HG02588 (cell line): ENCODE results near the gene WHRN.

Source experiments
- ATAC-seq: cut with Tn5 transposase; IDR thresholded peaks from one replicate; pipeline ENCODE4 v1.9.1; 2021; ENCODE audit warnings: mild to moderate bottlenecking, moderate library complexity; ENCODE audit not compliant: unreplicated experiment

WHRN gene

DNA sequence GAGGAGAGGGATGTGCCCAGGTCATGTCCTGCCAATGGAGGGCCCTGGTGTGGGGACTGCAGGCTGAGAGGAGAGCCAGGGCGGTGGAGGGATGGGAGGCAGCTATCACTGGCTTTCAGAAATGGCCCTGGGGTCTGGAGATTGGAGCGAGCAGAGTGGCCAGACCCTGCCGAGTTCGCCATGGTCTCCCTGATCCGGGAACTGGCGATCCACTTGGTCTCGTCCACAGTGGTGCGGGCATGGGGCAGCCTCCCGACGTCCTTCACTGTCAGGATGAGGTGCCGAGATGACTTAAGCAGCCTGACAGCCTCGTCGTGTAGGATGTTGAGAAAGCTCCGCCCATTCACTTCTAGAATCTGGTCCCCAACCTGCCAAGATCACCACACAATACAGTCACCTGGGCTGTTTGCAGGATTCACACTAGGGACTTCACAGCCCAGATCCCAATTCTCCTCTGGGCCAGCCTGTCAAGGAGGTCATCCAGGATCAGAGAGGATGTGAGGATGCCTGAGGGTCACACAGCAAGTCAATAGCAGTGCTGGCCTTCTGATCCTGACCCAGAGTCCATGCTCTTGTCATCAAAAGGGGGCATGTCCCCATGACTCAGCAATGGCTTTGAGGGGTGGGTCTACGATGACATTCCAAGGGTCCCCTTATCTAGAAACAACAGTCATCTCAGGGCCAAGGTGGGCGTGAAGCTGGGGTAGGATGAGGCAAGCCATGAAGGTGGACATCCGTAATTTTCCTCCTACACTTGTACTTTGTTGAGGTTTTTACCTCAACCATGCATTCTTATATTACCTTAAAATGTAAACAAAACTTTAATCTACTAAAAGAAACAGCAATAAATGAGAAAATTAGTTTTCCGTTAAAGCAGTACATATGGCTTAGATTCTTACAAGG is 79.0 kb downstream of the WHRN start:
- no peak for ATAC-seq

DNA sequence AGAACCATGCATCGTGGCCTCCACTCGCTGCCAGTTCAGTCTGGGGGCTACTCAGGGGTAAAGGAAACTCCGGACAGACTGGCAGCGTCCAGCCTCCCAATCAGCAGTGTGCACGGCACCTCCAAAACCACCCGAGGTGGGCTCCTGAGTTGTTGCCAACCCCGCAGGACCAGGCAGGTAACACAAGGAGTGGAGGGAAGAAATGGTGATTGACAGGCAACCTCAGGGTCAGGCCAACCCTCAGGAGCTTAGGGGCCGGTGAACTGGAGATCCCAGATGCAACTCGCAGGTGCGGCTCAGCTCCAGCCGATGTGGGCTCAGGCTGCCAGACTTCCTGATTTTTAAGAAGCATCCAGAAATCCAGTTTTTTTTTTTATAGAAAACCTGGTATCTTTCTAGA is 80.1 kb downstream of the WHRN start:
- ATAC-seq = no peak

DNA sequence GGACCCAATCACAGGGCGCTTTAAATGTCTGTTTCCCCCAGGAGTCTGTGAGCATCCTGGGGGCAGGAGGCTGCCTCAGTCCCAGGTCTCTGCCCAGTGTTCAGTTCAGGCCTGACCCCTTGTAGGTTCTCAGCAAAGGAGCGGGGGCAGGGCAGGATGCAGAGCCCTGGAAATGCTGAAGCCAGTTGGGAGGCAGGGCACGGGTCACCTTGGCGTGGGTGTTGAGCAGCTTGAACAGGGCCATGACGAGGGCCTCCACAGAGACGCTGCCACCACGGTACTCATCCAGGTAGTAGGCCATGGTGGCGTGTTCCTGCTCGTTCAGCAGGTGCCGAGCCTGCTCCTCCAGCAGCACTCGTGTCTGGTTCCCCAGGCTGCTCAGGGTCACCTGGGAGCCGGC is 81.1 kb downstream of the WHRN start:
- no peak for ATAC-seq

DNA sequence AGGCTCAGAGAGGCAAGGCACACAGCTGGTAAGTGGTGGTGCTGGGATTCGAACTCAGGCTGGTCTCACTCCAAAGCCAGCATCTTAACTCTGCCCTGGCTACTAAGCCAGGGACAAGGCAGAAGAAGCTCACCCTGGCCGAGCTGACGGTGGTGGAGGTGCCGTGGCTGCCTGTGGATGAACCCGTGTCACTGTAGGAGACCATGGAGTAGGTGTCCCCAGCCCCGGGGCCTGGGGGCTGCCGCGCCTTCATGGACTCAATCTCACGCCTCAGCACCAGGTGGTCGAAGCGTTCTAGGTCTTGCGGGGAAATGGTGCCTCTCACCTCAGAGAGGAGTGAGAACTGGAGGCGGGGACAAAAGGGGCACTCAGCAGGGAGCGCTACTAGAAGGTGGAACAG is 82.1 kb downstream of the WHRN start:
- ATAC-seq = no peak

DNA sequence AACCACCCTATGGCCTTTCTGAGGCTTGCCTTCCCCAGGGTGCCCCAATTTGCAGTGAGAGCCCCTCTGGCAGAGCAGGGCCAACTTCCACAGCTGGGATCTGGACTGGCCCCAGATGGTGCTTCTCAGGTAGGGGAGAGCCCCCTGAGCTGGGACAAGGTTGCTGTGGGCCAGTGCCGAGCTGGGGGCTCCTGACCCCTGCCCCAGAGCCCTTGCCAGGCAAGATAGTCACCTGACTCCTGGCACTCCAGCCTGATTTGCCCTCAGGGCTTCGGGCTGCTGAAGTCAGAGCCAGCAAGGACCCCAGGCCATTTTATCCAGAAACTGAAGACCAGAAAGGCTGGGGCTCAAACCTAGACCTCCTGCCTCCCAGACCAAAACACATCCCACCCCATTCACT is 84.1 kb downstream of the WHRN start:
- ATAC-seq = no peak

DNA sequence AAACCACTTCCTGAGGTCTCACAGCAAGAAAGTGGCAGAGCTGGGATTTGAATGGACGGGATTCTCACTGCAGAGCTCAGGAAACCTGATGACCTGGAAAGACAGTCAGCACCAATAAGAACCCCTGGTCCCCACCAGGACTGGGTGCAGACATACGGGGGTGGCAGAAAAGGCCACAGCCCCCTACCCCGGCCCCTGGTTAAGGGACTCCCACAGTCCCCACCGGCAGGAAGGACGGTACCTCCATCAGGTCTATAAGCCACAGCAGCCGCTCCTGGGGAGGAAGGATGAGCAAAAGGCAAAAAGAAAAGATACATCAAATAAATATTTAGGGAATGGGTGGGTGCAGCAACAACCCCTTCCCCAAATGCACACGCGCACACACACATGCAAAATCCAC is 85.5 kb downstream of the WHRN start:
- ATAC-seq = no peak

DNA sequence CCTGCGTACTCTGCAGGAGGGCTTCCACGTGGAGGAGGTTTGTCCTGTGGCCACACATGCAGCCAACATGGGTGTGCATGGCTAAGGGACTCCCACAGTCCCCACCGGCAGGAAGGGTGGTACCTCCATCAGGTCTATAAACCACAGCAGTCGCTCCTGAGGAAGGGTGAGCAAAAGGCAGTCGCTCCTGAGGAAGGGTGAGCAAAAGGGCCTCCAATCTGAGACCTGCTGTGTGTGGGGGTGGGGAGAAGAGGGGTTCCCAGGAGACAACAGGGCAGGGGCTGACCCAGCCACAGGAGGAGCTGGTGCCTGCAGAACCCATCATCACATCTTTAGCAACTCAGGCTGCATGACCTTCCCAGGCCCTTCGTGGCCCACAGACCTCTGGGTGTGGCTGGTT is 87.2 kb downstream of the WHRN start:
- ATAC-seq = no peak

DNA sequence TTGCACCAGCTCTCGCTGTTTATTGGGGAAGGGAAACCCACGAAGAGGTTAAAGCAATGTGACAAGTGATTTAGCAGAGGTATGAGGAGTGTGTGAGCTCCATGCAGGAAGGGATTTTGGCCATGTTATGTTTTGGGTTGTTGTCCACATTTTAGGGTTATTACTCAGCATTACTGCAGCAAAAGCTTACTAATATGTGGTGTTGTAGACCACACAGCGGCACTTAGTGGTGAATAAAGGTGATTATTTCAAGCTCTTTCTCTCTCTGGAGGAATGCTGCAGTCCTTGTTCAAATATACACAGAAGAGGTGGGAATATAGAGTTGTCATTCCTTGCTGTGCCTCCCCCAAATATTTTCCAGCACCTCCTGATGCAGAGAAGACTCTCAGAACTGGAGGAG is 87.8 kb downstream of the WHRN start:
- ATAC-seq = no peak

DNA sequence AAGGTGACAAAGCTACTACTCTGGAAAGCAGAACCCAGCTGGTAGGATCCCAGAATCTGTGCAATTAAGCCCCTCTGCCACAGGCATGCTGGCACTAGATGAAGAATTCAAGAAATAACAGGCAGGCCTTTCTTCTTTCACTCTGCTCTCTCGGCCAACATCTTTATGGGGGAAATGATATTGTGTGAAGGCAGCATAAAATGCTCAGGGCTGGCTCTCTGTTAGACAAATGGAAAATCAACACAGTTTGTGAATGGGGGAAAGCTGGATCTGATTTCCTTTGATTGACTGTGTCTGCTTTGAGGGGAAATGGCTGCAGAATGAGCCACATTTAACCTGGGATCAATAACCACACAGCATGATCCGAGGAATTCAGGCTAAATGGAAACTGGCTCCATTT is 88.4 kb downstream of the WHRN start:
- ATAC-seq = no peak

DNA sequence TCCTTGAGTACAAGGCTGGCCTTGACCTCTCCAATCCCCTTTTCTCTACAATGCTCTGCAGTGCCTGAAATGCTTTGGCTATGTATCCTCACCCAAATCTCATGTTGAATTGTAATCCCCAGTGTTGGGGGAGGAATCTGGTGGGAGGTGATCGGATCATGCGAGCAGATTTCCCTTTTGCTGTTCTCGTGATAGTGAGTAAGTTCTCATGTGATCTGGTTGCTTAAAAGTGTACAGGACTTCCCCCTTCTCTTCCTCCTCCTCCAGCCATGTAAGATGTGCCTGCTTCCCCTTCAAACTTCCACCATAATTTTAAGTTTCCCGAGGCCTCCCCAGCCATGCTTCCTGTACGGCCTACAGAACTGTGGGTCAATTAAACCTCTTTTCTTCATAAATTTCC is 89.0 kb downstream of the WHRN start:
- no peak for ATAC-seq

DNA sequence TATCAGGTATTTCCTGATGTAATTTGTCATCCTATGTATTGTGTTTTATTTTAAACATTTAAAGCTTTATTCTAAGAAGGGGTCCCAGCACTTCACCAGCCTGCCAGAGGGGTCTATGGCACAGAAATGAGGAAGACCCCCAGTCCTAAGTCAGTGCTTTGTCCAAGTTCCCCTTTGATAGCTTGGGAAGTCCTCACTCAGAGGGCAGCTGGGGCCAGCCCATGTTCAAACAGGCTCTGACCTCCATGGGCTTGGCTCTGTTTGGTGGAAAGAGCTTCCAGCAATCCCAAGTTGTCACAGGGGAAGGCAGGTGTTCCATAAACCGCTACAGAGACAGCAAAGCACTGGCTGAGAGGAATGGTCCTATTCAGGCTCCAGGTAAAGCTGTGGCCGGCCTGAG is 90.9 kb downstream of the WHRN start:
- ATAC-seq = no peak

DNA sequence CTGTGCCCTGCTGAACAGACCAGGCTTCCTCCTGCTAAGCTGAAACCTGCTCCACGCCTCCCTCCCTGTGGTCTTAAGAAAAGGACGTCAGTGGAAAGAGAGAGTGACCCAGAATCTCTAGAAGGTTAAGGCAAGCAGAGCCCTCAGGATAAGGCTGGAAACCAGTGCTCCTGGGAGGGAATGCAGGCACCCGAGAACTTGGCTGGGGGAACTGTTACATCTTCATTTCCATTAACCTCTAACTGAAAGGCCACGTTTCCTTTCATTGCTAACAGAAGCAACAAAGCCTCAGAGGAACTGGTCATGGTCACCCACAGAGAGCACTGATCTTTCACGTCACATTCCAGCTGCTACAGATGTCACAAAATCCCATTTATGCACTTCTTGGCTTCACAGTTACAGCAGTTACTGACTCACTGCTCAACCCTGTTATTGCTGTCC is 91.4 kb downstream of the WHRN start:
- ATAC-seq = no peak

DNA sequence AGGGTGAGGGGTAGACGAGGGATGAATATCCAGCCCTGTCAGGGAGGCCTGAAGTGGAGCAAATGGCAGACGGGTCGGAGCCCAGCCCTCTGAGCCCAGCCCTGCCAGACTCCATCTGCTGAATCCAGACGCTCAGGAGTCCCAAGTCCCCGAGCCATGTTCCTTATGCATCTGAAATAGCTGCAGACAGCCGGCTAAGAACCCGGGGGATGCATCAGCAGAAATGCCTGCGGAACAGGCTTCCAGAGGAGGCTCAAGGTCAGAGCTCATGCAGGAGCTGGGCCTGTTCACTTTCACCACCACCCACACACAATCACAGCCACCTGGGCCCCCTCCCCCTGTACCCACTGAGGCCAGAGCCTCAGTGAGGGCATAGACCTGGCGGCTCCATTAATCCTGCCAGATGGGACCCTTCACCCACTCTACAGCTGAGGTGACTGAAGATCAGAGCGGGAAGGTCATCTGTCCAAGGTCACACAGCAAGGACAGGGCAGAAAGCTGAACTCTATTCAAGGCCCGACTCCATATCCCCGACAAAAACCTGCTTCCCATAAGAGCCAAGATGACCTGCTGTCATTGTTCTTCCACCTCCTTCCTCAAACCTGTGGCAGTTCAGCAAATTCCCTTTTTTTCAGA is 93.1 kb downstream of the WHRN start:
- ATAC-seq = no peak

DNA sequence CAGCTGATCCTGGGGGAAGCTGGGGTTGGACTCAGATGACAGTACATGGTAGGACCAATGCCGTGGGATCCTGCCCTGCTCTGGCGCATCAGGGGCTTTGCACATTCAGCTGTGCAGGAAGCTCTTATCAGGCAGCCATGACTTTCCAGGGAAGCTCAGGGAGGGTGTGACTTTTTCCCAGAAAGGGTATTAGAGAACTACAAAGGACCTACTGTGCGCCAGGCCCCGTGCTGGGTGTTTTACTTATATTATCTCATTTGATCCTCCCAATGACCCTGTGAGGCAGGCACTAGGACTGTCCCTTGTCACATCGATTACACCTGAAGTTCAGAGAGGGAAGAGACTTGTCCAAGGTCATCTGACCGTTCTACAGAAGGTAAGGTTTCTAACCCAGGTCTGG is 93.8 kb downstream of the WHRN start:
- ATAC-seq = no peak

DNA sequence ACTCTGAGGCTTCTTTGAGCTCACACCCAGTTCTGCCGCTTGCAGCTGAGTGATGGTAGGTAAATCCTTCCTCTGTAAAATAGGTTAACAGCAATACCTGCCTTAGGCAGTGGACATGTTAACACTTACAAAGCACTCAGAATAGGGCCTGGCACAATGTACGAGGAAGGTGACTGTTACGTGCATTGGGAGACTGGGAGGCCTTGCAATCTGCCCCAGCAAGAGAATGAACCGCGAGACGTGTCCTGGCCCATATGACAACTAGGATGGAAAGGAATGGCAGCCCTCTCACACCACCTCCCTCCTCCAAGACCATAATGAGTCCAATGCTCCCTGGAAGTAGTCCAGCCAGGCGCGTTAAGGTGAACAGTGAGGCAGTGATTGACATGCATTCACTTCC is 94.4 kb downstream of the WHRN start:
- no peak for ATAC-seq

DNA sequence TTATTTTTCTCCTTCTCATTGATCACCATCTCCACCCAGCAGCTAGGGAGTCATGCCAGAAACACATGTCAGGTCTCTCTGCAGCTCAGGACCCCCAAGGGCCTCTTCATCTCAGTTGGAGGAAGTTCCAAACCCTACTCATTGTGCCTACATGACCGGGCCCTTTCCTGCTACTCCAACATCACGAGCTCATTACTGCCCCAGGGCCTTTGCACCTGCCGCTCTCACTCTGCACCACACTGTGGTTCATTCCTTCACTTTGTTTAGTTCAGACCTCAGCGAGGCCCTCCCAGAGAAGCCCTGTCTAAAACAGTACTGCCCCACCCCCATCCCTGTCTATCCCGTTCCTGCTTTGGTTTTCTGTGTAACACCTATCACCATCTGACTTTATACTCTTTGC is 95.4 kb downstream of the WHRN start:
- ATAC-seq = no peak

DNA sequence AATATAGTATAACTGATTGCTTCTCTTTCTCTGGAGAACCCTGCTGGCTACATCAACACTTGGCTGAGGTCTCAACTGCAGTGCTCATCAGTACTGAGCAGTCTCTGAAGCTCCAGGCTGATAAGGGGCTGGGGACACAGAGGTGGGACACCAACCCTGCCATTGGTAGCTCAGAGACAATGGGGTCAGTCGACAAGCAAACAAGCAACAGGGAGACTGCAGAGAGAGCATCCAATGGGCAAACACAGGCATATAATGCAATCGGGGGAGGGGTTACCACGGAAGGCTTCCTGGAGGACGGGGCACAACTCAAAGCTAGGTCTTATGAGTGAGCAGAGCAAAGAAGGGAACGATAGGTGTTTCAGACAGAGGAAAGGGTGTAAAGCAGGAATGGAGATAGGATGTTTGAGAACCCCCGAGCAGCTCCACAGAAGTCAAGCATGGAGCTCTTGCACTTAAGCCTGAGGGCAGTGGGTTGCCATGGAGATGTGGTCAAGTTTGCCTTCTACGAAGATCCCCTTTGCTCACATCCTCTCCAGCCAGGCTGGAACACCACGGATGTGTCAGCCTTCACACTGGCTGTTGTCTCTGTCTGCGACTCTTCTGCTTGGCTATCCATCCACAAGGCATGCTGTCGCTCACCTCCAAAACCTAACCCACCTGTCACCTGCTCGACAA is 96.0 kb downstream of the WHRN start:
- no peak for ATAC-seq

DNA sequence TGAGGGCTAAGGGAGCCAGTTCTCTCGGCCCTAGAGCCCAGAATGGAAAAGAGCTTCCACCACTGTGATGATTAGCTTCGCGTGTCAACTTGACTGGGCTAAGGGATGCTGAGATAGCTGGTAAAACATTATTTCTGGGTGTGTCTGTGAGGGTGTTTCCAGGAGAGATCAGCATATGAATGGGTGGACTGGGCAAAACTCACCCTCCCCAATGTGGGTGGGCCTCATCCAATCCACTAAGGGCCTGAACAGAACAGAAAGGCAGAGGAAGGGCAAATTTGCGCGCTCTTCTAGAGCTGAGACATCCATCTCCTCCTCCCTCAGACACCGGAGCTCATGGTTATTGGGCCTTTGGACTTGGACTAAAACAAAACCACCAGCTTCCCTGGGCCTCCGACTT is 96.6 kb downstream of the WHRN start:
- ATAC-seq = no peak

DNA sequence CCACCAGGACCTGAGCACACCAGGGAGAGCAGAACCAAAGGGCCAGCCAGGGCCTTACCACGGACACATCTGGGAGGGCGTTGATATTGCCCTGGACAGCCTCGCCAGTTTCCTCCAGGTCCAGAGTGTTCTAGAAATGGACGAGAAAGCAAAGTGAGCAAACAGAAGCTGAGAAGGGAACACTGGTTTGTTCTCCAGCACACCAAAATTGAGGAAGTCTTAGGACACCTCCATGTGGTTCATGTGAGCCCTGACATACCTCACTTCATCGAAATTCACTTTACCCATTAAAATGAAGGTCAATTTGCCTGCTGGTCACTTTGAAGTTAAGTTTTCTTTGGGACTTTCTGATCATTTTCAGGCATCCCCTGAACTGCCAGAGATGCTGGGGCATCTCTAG is 97.4 kb downstream of the WHRN start:
- ATAC-seq = no peak

DNA sequence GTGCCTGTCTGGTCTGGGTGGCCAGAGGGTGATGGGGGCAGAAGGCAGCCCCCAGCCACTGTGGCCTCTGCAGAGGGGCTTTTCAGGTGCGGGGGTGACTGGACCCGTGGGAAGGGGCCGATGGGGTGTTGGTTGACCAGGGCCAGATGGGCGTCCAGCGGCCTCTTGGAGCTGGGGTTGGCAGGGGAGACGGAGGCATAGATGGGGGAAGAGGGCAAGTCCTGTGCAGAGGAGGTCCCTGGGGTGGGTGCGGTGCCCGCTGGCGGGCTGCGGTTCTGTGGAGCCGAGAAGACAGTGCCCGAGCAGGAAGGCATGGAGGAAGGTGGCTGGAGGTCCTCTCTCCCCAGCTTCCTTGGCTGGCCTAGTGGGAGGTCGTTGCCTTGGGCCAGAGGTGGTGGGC is 98.8 kb downstream of the WHRN start:
- no peak for ATAC-seq

DNA sequence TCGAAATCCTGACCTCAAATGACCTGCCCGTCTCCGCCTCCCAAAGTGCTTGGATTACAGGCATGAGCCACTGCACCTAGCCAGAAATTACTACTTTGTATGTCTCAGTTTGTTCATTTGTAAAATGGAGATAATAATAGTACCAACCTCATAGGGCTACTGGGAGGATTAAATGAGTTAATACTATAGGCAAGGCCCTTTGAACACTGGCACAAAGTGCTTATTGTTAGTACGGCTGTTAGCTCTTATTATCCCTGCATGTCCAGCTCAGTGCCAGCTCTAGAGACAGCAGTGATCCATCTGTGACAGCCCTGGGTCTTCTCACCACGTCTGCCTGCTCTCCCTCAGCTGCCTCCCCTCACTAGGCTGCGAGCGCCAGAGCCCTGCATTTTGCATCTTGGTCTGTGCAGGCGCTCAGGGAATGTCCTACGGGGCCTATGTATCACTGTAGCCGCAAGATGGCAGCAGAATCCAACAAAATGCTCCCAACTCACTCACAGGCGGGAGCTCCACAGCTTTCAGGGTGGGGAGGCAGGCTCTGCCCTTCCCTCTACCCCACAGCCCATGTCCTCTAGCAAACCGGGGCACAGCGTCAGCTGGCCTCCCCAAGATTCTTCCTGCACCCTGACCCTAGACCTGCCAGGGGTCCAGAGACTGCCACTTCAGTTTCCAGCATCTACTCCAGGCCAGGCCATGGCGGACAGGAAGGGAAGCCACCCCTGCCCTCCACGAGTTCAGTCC is 99.8 kb downstream of the WHRN start:
- peak; percentile 81 for ATAC-seq
